ENCODE results near the gene IFT122. TPM values are rescaled to one million over a fixed set of nuclear protein-coding genes. Genes with fewer than 3 reads are reported as not detected.

Gene IFT122
- polyA plus RNA-seq, 2 of the 4 experiments (the other 2 are of a cell fraction), result 15.0 to 17.1 TPM

GRCh38 chr3:129504471-129505100 lies 64.6 kb downstream of the IFT122 start:
- ATAC-seq (no peak), DNase-seq (ENCODE audit: low read depth in 1 of 2, low spot score in 1 of 2) (no peak), FAIRE-seq (no peak)
- no peak overlapping the region for H3K4me3 ChIP-seq
- ChIA-PET POLR2A (no interaction called here), CTCF (no interaction called here)
- 94% methylated on average over 5 of the region's 5 CpGs for WGBS (ENCODE audit: missing lambda C conversion rate)
- peaks cover 7% of the 10 kb centered on the region for H3K4me1 ChIP-seq
- TF ChIP-seq SREBF2 (IDR thresholded peaks at IDR 0.05), result no peak
- no peak for TF ChIP-seq FOSL2 (IDR thresholded peaks at IDR 0.05)
- TF ChIP-seq FOSL2 (CRISPR knock-in tag; IDR thresholded peaks at IDR 0.05), result no peak
- TF ChIP-seq ZSCAN20 (CRISPR knock-in tag; IDR thresholded peaks at IDR 0.05), result no peak
- no peak for TF ChIP-seq RNF2 (IDR thresholded peaks at IDR 0.05; ENCODE audit: borderline replicate concordance, low read depth)
- H3K27ac ChIP-seq, result no peak overlapping the region
- H3K4me2 ChIP-seq, result no peak overlapping the region
- H3K9me3 ChIP-seq, result no peaks in the 10 kb centered on the region

- no peak for ATAC-seq
- Histone ChIP-seq H3K4me1 (no peaks in the 10 kb centered on the region), H3K27ac (no peak overlapping the region), H3K9me3 (no peaks in the 10 kb centered on the region), H3K4me3 (no peak overlapping the region), H3K4me2 (no peak overlapping the region)
- no peak for FAIRE-seq
- TF ChIP-seq SREBF2 (IDR thresholded peaks at IDR 0.05) (no peak), RARB (CRISPR knock-in tag; IDR thresholded peaks at IDR 0.05) (no peak), ESRRA (IDR thresholded peaks at IDR 0.05; ENCODE audit: borderline replicate concordance, low read length) (no peak), CBX2 (IDR thresholded peaks at IDR 0.05; ENCODE audit: borderline replicate concordance, low read depth) (no peak), KDM5A (IDR thresholded peaks at IDR 0.05) (no peak), HES2 (IDR thresholded peaks at IDR 0.05) (no peak)
- 93% methylated on average over 6 of the region's 6 CpGs for WGBS (ENCODE audit: missing lambda C conversion rate)
- no peak for DNase-seq (ENCODE audit: low read depth in 1 of 2, low spot score in 1 of 2)
- ChIA-PET POLR2A (no interaction called here), CTCF (no interaction called here)
These were observed 65.3 kb downstream of the IFT122 start for GRCh38 chr3:129505341-129505740.

GRCh38 chr3:129506231-129506742 lies 66.3 kb downstream of the IFT122 start:
- Histone ChIP-seq H3K27ac (no peak overlapping the region), H3K9me3 (no peaks in the 10 kb centered on the region), H3K4me3 (no peak overlapping the region), H3K4me1 (no peaks in the 10 kb centered on the region), H3K4me2 (no peak overlapping the region)
- FAIRE-seq (no peak), ATAC-seq (no peak), DNase-seq (ENCODE audit: low read depth in 1 of 2, low spot score in 1 of 2) (no peak)
- WGBS (ENCODE audit: missing lambda C conversion rate), result 91% methylated on average over 9 of the region's 9 CpGs
- ChIA-PET CTCF (interaction anchor here (0.7 kb wide), 1 partner anchor 52 kb away, joined by 3 read pairs; no protein-coding TSS in a partner anchor), POLR2A (no interaction called here)
- TF ChIP-seq NR3C1 (IDR thresholded peaks at IDR 0.05), result no peak
- TF ChIP-seq ELK1 (IDR thresholded peaks at IDR 0.05; ENCODE audit: low read depth, low read length), result no peak
- no peak for TF ChIP-seq POLR2AphosphoS2 (conservative IDR thresholded peaks at IDR 0.05; ENCODE audit: low read length)
- no peak for TF ChIP-seq CBX2 (IDR thresholded peaks at IDR 0.05; ENCODE audit: borderline replicate concordance, low read depth)
- no peak for TF ChIP-seq MAX (IDR thresholded peaks at IDR 0.05)
- TF ChIP-seq FOSL2 (IDR thresholded peaks at IDR 0.05), result no peak
- TF ChIP-seq FOSL2 (CRISPR knock-in tag; IDR thresholded peaks at IDR 0.05), result no peak
- TF ChIP-seq HOXB5 (CRISPR knock-in tag; IDR thresholded peaks at IDR 0.05), result no peak
- TF ChIP-seq GATA3 (IDR thresholded peaks at IDR 0.05; ENCODE audit: borderline replicate concordance), result no peak
- TF ChIP-seq REST (IDR thresholded peaks at IDR 0.05), result no peak
